Left lung (tissue), 10 donors: ENCODE measurements around the gene FNDC3B. TPM values are rescaled to one million over a fixed set of nuclear protein-coding genes. Genes with fewer than 3 reads are reported as not detected.

Experiments used
- ATAC-seq: fragments of 200-7000 bp; cut with Tn5 transposase; one replicate; pipeline ENCODE4 v1.9.1; 2020; ENCODE audit warnings: moderate library complexity
- DNase-seq, 4 donors: peaks; one replicate each; pipeline ENCODE4 v3.0.0-alpha.2; 2013 to 2020
- H3K27ac ChIP-seq, 2 donors: fragments of 200-600 bp; sonication (generic) in 1 of 2; one replicate each; pipeline versions ENCODE4 v1.5.0 to v1.8.0; 2020 to 2021
- H3K27me3 ChIP-seq, 2 donors: fragments of 200-600 bp; sonication (generic) in 1 of 2; one replicate each; pipeline versions ENCODE4 v1.5.0 to v1.8.0; 2020 to 2021
- H3K36me3 ChIP-seq, 2 donors: fragments of 200-600 bp; sonication (generic) in 1 of 2; one replicate each; pipeline versions ENCODE4 v1.5.0 to v1.8.0; 2020 to 2021
- H3K4me1 ChIP-seq, 2 donors: fragments of 200-600 bp; one replicate each; pipeline ENCODE4 v1.8.0; 2021
- H3K4me3 ChIP-seq, 2 donors: fragments of 200-600 bp; sonication (generic) in 1 of 2; one replicate each; pipeline versions ENCODE4 v1.5.0 to v1.8.0; 2020 to 2021; ENCODE audit warnings: mild to moderate bottlenecking in 1 of 2
- H3K9me3 ChIP-seq, 2 donors: fragments of 200-600 bp; sonication (generic) in 1 of 2; one replicate each; pipeline versions ENCODE4 v1.5.0 to v1.8.0; 2020 to 2021
- intact Hi-C, 2 donors: fragments of 100-400 bp; cut with DNase I; formaldehyde crosslinking; loops; one replicate each; pipeline versions ENCODE4 v1.11.2 to v1.14.2; 2022
- polyA plus RNA-seq, 6 donors: library from polyadenylated mRNA; unstranded; fragments of 120-200 nt; gene quantifications; one replicate each; pipeline ENCODE4 v1.2.1, GENCODE V29; 2013; ENCODE audit not compliant: insufficient read length in 6 of 6
- total RNA-seq, 2 donors: library from RNA; stranded (reverse); fragmentation: NEBNext Ultra II Directional; extraction: Animal tissue kit (Norgen Biotek cat#: 25700); gene quantifications; one replicate each; pipeline ENCODE4 v1.2.1, GENCODE V29; 2021
- TF ChIP-seq, protein P1 (sequence below), 2 donors: fragments of 200-600 bp; sonication (generic) in 1 of 2; IDR thresholded peaks; one replicate each; pipeline versions ENCODE4 v1.5.0 to v1.8.0; 2021; ENCODE audit warnings: antibody characterized with exemption in 2 of 2
- donor health status: DM: no; HTN: yes; CAD: no.
- donor health status: DM: no; HTN: no; CAD: no.

FNDC3B gene
- total and polyA plus RNA-seq, 8 donors, result 35.2 to 185 (median 42.3) TPM

- peaks cover 0 to 59% of the 10 kb centered on the region in 2 donors for H3K36me3 ChIP-seq
- H3K9me3 ChIP-seq, result no peaks in the 10 kb centered on the region
- DNase-seq, result no peak
- TF ChIP-seq, protein P1, sequence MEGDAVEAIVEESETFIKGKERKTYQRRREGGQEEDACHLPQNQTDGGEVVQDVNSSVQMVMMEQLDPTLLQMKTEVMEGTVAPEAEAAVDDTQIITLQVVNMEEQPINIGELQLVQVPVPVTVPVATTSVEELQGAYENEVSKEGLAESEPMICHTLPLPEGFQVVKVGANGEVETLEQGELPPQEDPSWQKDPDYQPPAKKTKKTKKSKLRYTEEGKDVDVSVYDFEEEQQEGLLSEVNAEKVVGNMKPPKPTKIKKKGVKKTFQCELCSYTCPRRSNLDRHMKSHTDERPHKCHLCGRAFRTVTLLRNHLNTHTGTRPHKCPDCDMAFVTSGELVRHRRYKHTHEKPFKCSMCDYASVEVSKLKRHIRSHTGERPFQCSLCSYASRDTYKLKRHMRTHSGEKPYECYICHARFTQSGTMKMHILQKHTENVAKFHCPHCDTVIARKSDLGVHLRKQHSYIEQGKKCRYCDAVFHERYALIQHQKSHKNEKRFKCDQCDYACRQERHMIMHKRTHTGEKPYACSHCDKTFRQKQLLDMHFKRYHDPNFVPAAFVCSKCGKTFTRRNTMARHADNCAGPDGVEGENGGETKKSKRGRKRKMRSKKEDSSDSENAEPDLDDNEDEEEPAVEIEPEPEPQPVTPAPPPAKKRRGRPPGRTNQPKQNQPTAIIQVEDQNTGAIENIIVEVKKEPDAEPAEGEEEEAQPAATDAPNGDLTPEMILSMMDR (IDR thresholded peaks at IDR 0.05), result no peak
- intact Hi-C loops, result no loop called here
- no peaks in the 10 kb centered on the region for H3K27me3 ChIP-seq
- no peak overlapping the region for H3K27ac ChIP-seq
- peaks cover 0 to 55% of the 10 kb centered on the region in 2 donors for H3K4me1 ChIP-seq
- no peak for ATAC-seq
- H3K4me3 ChIP-seq, result no peak overlapping the region
These were observed 76.4 kb downstream of the FNDC3B start for GRCh38 chr3:172115787-172116186.

- H3K4me1 ChIP-seq, result peaks cover 0 to 49% of the 10 kb centered on the region in 2 donors
- peaks cover 0 to 63% of the 10 kb centered on the region in 2 donors for H3K36me3 ChIP-seq
- ATAC-seq (no peak), DNase-seq (no peak)
- TF ChIP-seq, protein P1 (IDR thresholded peaks at IDR 0.05), result no peak
- H3K9me3 ChIP-seq, result no peaks in the 10 kb centered on the region
- intact Hi-C loops, result no loop called here
- H3K4me3 ChIP-seq, result no peak overlapping the region
- H3K27ac ChIP-seq, result no peak overlapping the region
- no peaks in the 10 kb centered on the region for H3K27me3 ChIP-seq
These were observed 78.6 kb downstream of the FNDC3B start for GRCh38 chr3:172118019-172118418.

DNA sequence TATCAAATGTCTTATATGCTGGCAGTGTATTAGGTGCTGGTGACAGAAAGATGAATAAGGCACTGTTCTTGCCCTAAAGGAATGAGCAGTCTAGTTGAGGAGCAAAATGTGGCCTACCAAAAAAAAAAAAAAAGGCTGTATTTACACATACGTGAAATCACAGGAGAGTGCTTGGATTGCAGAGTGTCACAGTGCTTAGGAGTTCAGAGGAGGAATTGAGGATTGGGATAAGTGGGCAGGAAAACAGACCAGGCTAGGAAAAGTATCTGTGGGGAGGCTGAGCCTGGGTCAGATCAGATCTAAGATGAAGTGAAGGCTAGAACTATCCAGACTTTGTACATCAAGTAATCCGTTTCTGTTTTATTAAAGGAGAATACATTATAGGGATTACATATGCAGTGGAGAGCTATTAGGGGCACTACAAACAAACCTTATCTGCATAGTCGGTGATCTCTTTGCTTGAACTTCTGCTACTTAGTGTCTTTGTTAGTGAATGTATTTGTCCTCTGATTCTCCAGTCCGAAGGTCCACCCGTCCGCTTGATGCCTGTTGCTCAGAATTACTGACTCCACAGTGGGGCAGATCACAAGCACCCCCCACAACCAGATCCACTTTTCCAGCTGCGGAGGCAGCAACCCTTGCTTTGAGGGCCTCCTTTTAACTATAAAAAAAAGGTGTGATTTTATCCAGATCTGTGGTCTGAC is 80.0 kb downstream of the FNDC3B start:
- DNase-seq (no peak), ATAC-seq (peak; percentile 74)
- peaks cover 0 to 47% of the 10 kb centered on the region in 2 donors for H3K4me1 ChIP-seq
- intact Hi-C loops, result no loop called here
- no peaks in the 10 kb centered on the region for H3K9me3 ChIP-seq
- TF ChIP-seq, protein P1 (IDR thresholded peaks at IDR 0.05), result no peak
- H3K27ac ChIP-seq, result no peak overlapping the region
- peaks cover 0 to 57% of the 10 kb centered on the region in 2 donors for H3K36me3 ChIP-seq
- H3K27me3 ChIP-seq, result no peaks in the 10 kb centered on the region
- H3K4me3 ChIP-seq, result no peak overlapping the region

GRCh38 chr3:172120912-172121311 is 81.5 kb downstream of the FNDC3B start:
- TF ChIP-seq, protein P1 (IDR thresholded peaks at IDR 0.05), result no peak
- ATAC-seq (no peak), DNase-seq (no peak)
- H3K4me1 ChIP-seq, result peaks cover 10 to 54% of the 10 kb centered on the region in 2 donors
- H3K4me3 ChIP-seq, result no peak overlapping the region
- H3K27me3 ChIP-seq, result no peaks in the 10 kb centered on the region
- intact Hi-C loops, result no loop called here
- H3K9me3 ChIP-seq, result no peaks in the 10 kb centered on the region
- H3K36me3 ChIP-seq, result peaks cover 0 to 46% of the 10 kb centered on the region in 2 donors
- no peak overlapping the region for H3K27ac ChIP-seq

GRCh38 chr3:172121981-172122380 is 82.6 kb downstream of the FNDC3B start:
- H3K27me3 ChIP-seq, result no peaks in the 10 kb centered on the region
- peaks cover 17 to 64% of the 10 kb centered on the region in 2 donors for H3K4me1 ChIP-seq
- H3K4me3 ChIP-seq, result no peak overlapping the region
- no peak for ATAC-seq
- TF ChIP-seq, protein P1 (IDR thresholded peaks at IDR 0.05), result no peak
- H3K9me3 ChIP-seq, result no peaks in the 10 kb centered on the region
- intact Hi-C loops, result no loop called here
- peaks cover 0 to 35% of the 10 kb centered on the region in 2 donors for H3K36me3 ChIP-seq
- no peak for DNase-seq
- no peak overlapping the region for H3K27ac ChIP-seq
